A549 (cell line): Measurements from ENCODE around the gene KIRREL1.

Experiments used
- BCL3 ChIP-seq: fragments of >200 bp; sonication (Bioruptor Twin); formaldehyde crosslinking; IDR thresholded peaks from 3 replicates; pipeline ENCODE4 v1.6.1; 2016
- BHLHE40 ChIP-seq: IDR thresholded peaks from 2 replicates; pipeline ENCODE4 v1.6.1; 2012; ENCODE audit warnings: low read depth, low read length, inconsistent platforms
- CHD2 ChIP-seq: fragments of 150-350 bp; IDR thresholded peaks from 2 replicates; pipeline ENCODE4 v1.6.1; 2014; ENCODE audit warnings: low read length; ENCODE audit not compliant: partially characterized antibody
- CTCF ChIP-seq: fragments of >200 bp; sonication (Bioruptor Twin); formaldehyde crosslinking; IDR thresholded peaks from 3 replicates; pipeline ENCODE4 v1.5.1; 2016
- EP300 ChIP-seq, 2 experiments: fragments of >200 bp; sonication (Bioruptor Twin); formaldehyde crosslinking; IDR thresholded peaks; 2 replicates in 1 of 2; 3 replicates in 1 of 2; pipeline ENCODE4 v1.6.1; 2016 to 2017
- HDAC2 ChIP-seq: fragments of 200-600 bp; sonication (generic); IDR thresholded peaks from 2 replicates; pipeline ENCODE4 v1.6.1; 2016
- JUN ChIP-seq, 2 experiments: fragments of >200 bp; sonication (Bioruptor Twin); formaldehyde crosslinking; IDR thresholded peaks; 2 replicates in 1 of 2; 3 replicates in 1 of 2; pipeline ENCODE4 v1.6.1; 2016 to 2017
- MAZ ChIP-seq: fragments of 150-350 bp; IDR thresholded peaks from 2 replicates; pipeline ENCODE4 v1.6.1; 2014; ENCODE audit warnings: antibody characterized with exemption, low read depth, low read length, borderline replicate concordance
- POLR2A ChIP-seq: IDR thresholded peaks from 2 replicates; pipeline ENCODE4 v1.6.1; 2012; ENCODE audit warnings: mild to moderate bottlenecking, low read length
- ZC3H11A ChIP-seq: fragments of 450-650 bp; IDR thresholded peaks from 2 replicates; pipeline ENCODE4 v1.6.1; 2014; ENCODE audit warnings: antibody characterized with exemption, mild to moderate bottlenecking
- ZFP36 ChIP-seq: fragments of 450-650 bp; IDR thresholded peaks from 2 replicates; pipeline ENCODE4 v1.6.1; 2014; ENCODE audit warnings: borderline replicate concordance; ENCODE audit not compliant: partially characterized antibody

- TF ChIP-seq POLR2A = no peak
- no peak for TF ChIP-seq BCL3
- TF ChIP-seq CHD2 = no peak
- TF ChIP-seq CTCF = no peak
- TF ChIP-seq MAZ = no peak
- TF ChIP-seq BHLHE40 = no peak
- TF ChIP-seq EP300 (IDR thresholded peaks at IDR 0.05) = no peak
- TF ChIP-seq ZFP36 = no peak
- TF ChIP-seq JUN (IDR thresholded peaks at IDR 0.05) = no peak
- TF ChIP-seq ZC3H11A = no peak
- TF ChIP-seq HDAC2 = no peak
These were observed 68.7 kb downstream of the KIRREL1 start for GRCh38 chr1:158062174-158062573.
